GM19438 (cell line): ENCODE measurements around the gene RASGRP2.
A peak's percentile ranks its signal among the peaks of the same experiment; 100 is the strongest.
"Not testable (repeated sequence)": the region's sequence is repeated elsewhere in the genome, so short reads cannot be mapped to it uniquely, and the experiment has no call there.

Experiments
- ATAC-seq: cut with Tn5 transposase; IDR thresholded peaks from one replicate; pipeline ENCODE4 v1.9.1; 2021; ENCODE audit warnings: low read depth; ENCODE audit not compliant: unreplicated experiment

The RASGRP2 gene

DNA sequence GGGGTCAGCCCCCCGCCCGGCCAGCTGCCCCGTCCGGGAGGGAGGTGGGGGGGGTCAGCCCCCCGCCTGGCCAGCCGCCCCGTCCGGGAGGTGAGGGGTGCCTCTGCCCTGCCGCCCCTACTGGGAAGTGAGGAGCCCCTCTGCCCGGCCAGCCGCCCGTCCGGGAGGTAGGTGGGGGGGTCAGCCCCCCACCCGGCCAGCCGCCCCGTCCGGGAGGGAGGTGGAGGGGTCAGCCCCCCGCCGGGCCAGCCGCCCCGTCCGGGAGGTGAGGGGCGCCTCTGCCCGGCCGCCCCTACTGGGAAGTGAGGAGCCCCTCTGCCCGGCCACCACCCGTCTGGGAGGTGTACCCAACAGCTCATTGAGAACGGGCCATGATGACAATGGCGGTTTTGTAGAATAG, 42.0 kb downstream of the RASGRP2 start:
- not testable (repeated sequence) for ATAC-seq

DNA sequence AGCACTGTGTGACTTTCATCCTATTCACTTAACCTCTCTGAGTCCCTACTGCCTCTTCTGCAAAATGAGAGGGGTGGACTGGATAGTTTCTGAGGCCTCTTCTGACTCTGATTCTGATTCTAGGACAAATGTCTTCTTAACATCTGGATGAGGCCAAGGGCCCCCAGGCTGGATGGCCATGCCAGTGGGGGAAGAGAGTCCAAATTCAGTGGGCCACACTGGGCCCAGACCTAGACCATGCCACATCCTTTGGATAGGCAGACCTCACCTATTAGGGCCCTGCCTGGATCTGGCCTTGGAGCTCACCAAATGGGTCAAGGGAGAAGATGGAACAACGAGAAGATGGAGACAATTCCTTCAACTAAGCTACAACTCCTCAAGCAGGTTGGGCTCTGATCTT, 45.5 kb downstream of the RASGRP2 start:
- no peak for ATAC-seq

DNA sequence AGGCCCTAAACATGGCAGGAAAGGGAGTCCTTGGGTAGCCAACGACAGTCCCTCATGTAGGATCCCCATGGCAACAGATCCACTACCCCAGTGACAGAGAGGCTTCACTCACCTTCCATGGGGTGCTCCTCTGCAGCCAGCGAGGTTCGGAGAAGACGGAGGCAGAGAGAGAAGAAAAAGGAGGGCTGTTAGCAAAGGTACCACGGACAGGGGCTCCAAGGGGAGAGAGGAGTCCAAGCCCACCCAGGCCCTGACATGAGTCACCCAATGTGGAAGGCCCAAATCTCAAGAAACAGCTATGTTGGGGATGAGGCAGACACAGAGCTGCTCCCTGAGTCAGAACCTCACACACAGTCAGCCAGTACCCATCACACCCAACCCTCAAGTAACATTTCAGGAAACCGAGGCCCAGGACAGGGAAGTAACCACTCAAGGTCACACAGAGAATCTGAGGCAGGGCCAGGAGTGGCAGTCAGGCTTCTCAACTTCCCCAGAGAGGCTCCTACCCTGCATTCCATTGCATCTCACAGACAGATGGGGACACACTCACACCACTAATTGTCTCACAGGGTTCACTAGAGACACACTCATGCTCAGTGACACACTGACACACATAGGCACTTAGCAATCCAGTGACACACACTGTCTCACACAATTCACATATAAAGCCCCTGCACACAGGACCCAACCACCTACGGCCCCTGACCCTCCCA, 46.1 kb downstream of the RASGRP2 start:
- no peak for ATAC-seq

DNA sequence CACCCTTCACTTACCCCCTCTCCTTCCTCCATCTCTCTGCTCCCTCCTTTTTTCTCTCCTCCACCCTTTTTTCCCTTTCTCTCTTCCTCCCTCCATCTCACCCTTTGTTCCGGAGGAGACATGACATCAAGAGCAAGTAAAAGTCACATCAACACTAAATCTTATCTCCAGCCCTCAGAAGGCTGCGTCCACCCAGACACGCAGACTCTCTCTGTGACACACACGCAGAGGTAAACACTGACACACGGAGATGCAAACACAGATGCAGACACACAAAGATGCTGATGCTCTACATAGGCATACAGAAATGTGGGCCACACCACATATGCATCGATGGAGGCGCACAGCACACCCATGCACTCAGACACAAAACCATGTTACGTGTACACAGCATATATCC, 47.9 kb downstream of the RASGRP2 start:
- no peak for ATAC-seq

DNA sequence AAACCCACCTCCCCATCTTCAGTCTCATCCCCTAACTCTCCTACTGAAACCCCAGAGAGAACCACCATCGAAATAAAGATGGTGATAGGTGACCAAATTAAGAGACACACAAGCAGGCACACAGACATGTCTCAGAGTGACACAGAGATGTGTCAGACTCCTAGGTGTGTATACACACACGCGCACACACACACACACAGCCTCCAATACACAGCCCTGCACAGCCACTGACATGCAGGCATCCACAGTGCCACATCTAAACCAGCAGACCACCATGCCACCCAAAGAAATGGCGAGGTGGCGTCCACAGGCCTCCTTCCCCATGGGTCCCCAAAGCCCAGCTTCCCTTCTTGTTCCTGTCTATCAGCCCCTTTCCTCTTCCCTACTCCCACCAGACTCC, 48.4 kb downstream of the RASGRP2 start:
- no peak for ATAC-seq

DNA sequence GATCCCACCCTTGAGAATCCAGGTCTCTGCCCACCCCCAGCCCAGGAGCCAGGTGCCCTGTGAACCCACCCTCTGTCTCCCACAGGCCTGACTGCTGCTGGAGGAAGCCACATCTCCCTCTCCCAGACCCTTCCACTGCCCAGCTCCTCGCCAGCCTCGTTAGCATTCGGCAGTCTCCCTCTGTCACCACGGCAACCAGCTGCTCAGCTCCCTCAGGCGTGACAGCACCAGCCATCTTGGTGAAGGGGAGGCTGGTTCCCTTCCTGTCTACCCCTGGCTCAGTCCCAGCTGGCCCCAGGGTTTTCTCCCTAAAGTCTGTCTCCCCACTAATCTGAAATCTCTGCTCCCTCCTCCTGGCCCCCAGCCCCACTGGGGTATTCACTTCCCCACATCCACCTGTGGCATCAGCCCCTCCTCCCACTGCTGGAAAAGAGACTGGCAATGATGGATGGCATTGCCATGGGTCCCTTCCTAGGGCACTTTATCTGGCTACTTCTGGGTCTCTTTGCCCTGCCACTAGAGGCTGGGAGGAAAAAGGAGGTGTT, 49.0 kb downstream of the RASGRP2 start:
- ATAC-seq = no peak

DNA sequence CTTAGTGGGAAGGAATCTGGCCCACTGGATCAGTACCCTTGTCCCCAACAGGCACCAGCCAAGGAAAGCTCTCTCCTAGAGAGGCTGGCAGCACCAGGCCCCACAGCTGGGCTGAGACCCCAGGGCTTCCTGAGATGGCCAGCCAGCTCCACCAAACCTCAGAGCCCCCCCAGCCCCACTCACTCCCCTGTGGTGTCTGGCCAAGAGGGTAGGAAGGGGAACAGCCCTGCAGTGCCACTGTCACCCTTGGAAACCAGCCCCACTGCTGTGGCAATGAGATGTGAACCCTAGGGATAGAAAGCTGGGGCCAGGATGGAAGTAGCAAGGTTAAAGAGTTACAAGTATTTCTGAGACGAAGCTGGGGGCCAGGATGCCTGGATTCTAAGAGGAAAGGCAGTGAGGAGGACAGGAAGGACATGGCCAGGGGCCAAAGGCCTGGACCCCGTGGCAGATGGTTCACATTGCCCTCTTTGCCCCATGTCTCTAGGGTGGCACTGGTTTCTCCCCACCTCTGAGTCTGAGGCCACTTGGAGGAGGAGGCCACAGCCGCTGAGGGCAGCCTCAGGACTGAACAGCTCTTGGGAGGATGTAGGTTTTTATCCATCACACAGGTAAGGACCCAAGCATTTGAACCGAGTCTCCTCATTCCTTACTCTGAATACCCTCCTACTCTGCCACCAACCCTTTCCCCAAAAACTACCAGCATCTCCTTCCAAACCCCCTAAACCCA, 49.8 kb downstream of the RASGRP2 start:
- no peak for ATAC-seq

DNA sequence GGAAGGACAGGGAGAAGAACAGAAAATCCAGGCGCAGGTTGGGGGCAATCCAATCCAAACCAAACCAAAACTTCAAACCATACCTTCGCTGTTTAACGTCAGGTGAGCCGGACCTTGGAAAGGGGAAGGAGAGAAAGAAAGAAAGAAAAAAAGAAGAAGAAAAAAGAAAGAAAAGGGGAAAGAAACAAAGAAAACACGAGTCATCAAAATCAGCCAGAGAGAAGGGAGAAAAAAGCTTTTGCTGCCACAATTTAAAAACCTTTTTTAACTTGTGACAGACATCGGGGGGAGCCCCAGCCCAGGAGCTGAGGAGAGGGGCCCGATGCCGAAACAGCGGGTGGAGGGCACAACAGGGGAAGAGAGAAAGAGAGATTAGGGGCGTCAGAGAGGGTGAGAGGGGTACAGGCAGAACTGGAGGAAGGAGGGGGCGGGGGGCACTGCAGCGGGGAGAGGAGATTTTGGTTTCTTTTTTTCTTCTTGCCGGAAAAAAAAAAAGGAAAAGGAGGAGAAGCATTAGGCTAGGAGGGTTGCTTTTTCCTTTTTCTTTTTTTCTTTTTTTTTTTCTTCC, 51.1 kb downstream of the RASGRP2 start:
- ATAC-seq = no peak

DNA sequence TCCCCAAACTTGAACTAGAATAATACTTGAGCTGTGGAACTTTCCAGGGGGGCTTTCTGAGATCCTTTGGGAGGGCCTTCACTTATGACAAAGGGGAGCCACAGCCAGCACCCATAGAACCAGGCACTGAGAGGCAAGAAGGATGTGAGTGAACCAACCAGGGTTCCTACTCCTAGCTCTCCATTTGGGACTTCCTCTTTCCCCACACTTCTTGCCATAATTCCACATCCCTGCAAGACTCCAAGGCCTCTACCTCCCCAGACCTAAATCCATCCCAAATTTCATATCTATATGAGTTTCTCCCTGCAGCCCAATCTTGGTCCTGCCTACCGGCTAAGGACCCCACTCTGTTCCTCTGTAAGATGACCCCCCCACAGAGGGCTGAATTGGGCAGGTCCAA, 52.4 kb downstream of the RASGRP2 start:
- no peak for ATAC-seq

DNA sequence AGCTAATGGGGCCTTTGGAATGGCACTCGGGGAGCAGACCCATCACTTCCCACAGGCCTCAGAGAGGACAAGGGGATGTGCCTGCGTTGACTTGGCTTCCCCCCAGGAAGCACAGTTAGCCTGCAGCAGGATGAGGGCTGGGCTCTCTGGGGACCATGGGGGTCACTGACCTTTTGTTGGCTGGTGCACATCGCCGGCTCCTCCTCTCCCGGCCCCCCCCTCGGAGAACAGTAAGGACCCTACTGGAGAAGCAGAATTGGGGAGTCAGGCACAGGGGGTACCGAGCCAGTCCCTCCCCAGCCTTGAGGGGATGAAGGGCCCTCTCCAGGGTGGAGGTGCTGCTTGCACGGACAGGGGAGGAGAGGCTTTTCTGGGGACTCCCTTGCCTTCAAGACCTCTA, 53.7 kb downstream of the RASGRP2 start:
- ATAC-seq = no peak

DNA sequence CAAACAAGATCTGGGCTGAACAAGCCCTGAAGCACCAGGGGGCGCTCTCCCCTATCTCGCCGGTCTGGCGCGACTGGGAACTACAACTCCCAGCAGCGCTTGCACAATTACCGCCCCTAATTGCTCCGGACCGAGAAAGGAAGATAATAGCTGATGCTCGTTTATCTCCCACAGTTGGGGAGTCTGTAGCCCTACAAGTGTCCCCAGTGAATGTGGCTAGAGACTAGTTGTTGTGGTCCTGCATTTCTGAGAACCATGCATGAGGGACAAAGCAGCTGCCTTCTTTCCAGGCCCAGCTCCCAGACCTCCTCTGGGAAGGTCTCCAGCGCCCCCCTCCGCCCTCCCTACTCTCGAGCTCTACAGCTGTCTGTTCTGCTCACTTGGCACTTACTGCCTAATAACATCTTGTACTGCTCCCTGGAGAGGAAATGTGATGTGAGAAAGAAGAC, 55.4 kb downstream of the RASGRP2 start:
- peak; percentile 92 for ATAC-seq

DNA sequence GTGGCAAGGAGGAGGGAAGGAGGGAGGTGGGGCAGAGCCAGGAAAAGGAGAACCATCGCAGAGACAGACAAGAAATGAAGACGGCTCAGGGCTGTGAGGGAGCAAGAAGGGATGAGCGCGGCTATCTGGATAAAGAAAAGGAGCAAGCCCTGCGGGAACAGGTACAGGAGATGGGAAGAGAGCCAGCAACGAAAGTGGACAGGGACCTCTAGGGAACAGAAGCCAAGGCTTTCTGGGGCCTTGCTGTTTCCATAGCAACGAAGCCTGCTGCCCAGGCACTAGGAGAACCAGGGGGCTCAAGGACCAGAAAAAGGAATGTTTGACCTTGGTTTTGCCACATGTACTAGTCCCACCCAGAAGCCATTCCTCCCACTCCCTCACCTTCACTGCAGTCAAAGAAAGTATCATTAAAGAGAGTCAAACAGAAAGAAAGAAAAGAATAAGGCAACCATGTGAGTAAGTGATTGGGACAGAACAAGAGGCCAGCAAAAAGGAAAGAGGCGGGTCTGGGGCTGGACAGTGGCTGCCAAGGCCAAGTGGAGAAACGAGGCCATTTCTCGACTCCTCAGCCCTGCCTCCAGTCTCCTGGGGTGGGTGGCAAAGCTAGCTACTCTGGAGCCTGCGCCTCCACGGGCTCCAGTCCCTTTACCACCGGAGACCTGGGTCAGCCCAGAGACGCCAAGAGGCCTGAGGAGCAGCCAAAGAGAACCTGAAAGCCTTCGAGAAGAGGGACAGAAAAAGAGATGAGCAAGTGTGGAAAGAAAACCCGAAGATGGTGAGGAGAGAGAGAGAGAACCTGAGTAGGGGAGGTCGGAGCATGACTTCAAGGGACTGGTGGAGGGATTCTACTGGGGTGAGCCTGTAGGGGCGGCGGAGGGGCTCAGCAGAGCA, 56.1 kb downstream of the RASGRP2 start:
- no peak for ATAC-seq

DNA sequence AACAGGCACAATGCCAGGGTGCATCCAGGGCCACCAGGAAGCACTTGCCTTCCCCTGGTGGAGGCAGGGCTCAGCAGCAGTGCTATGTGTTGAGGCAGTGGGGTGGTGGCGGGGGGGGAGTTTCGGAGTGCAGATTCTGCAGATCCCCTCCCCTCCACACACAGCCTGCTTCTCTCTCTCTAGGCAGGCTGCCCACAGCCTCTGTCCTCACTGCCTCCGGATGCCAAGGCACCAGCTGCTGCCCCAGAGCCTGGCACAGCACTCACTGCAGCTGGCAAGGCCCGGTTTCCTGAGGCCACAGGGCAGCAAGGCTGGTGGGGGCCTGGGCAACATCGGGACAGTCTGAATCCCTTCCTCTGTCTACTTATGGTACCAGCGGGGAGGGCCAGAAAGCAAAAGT, 56.7 kb downstream of the RASGRP2 start:
- no peak for ATAC-seq

DNA sequence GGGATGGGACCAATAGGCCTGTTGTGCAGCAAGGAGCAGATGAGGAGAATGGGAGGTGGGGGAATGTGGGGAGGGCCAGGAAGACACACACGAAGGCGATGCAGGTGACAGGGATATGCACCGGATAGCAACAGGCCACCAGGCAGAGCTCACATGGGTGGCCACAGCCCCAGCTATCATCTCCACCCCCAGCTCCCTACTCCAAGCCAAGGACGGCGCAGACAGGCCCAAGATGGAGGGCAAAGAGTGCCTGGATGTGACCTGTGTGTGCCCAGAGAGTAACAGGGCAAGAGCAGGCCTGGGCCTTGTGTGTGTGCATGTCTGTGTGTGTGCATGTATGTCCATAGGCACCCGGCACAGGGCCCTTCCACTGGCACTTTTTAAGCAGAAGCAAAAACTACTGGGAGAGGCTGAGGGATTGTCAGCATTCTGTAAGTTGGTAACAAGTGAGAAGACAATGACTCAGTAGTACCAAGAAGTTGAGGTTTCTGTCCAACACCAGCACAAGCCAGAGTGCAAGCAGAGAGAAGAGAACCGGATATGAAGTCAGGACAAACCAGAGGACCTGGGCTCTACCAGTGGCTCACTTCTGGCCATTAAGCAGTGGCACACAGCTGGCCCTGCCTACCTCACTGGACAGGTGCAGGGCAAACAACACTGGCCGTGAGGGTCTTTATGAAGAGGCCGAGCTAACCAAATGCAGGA, 57.3 kb downstream of the RASGRP2 start:
- ATAC-seq = no peak

DNA sequence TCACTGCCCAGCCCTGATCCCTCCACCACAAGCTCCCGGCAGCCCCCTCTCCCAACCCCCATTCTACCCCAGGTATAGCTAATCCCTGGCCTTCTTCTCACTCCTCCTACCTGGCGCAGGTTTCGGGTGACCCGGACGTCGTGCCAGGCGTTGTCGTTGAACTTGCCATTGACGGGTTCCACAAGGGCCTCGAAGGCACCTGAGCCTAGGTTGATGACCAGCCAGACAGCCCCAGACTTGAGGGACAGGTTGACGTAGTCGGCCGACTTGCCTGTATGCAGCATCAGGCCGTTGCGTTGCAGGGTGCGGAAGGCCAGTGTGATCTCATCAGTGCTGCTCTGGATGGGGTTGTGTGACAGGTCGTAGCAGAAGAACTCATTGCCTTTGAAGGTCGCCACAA, 58.4 kb downstream of the RASGRP2 start:
- ATAC-seq = no peak

DNA sequence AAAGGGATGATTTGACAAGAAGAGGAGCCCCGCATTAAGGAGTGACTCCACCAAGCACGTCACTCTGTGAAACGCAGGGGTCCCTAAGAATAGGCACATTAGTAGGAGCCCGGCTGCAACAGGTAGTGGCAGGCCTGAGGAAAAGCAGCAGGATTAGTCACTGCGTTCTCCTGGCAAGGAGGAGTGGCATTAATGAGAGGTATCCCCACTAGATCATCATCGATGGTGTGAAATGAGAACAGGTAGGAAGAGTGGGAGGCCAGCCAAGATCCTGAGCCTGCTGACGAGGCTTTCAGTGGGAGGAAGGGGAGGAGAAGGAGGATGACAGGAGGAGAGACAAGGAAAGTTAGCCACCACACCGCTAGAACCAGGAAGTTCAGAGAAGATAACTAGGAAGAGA, 59.6 kb downstream of the RASGRP2 start:
- ATAC-seq = no peak

DNA sequence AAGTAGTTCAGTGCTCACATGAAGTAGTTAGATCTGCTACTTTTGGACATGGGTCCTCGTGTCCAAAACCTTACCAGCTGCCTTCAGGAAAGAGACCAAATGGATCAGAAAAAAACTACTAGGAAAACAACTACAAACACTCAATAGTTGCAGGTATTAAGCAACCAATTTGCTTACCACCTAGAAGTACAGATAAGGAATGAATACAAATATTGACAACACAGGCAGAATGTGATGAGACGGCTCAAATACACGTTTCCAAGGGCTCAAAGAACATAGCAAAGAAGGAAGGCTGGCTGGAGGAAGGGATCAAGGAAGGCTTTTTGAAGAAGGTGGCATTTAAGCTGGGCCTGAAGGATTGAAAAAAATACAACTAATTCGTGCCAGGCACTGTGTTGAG, 62.8 kb downstream of the RASGRP2 start:
- ATAC-seq = no peak

DNA sequence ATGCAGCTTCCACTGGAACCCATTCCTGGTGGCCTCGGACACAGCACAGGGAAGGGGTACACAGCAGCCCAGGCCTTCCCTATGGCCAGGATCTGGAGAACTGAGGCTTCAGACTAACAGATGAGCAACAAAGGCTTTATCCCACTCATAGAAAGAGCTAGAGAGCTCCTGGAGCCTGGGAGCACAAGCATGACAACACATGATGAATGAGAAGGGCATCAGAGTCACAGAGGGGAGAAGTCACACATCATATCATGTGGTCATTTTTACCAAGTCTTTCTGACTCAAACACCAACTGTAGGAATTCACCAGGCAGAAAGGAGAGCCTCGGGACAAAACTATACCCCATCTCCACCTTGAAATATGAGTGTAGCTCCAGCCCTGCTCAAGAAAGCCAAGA, 64.1 kb downstream of the RASGRP2 start:
- no peak for ATAC-seq

DNA sequence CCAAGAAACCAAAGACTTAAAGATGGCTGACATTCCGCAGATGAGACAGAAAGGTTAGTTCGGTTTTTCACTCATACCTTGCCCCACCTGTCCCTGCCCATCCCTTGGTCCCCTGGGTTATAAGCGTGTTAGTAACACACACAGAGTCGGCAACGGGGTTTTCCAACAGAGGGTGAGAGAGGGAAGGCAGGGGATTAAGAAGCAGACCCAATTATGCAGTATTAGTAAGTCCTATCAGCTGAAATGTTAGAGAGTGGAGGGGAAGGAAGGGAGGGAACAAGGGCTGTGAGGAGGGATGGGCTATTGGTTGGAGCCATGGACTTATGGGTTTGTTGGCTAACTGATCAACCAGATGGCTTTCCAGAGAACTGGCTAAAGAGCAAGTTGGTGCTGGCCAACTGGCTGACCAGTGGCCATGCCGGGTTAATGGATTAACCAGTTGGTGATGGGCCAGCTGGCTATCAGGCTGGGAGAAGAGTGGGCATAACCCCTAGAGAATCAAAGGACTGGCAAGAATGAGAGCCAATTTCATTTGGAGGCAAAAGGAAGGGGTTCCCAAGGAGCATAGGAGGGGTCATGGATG, 66.4 kb downstream of the RASGRP2 start:
- no peak for ATAC-seq
